ENCODE data around the gene PHKG2.

DNA sequence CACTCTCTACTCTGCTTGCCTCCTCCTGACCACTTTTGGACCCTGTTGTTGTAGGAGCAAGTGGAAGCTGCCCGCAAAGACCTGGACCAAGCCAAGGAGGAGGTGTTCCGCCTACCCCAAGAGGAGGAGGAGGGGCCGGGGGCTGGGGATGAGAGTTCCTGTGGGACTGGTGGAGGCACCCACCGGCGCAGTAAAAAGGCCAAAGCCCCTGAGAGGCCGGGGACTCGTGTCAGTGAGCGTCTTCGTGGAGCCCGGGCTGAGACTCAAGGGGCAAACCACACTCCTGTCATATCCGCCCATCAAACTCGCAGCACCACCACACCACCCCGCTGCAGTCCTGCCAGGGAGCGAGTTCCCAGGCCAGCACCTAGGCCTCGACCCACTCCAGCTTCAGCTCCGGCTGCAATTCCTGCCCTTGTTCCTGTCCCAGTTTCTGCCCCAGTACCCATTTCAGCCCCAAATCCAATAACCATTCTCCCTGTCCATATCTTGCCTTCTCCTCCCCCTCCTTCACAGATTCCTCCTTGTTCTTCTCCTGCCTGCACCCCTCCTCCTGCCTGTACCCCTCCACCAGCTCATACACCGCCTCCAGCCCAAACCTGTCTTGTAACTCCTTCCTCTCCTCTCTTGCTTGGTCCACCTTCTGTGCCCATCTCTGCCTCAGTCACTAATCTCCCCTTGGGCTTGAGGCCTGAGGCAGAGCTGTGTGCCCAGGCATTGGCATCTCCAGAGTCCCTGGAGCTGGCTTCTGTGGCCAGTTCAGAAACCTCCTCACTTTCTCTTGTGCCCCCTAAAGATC lies 11.0 kb upstream of the PHKG2 start:
- TF ChIP-seq TAF1 (IDR thresholded peaks at IDR 0.05; ENCODE audit: low read depth) (no peak), RAD21 (conservative IDR thresholded peaks at IDR 0.05) (no peak)
- TF ChIP-seq, protein P1, sequence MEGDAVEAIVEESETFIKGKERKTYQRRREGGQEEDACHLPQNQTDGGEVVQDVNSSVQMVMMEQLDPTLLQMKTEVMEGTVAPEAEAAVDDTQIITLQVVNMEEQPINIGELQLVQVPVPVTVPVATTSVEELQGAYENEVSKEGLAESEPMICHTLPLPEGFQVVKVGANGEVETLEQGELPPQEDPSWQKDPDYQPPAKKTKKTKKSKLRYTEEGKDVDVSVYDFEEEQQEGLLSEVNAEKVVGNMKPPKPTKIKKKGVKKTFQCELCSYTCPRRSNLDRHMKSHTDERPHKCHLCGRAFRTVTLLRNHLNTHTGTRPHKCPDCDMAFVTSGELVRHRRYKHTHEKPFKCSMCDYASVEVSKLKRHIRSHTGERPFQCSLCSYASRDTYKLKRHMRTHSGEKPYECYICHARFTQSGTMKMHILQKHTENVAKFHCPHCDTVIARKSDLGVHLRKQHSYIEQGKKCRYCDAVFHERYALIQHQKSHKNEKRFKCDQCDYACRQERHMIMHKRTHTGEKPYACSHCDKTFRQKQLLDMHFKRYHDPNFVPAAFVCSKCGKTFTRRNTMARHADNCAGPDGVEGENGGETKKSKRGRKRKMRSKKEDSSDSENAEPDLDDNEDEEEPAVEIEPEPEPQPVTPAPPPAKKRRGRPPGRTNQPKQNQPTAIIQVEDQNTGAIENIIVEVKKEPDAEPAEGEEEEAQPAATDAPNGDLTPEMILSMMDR (IDR thresholded peaks at IDR 0.05; ENCODE audit: poor library complexity, severe bottlenecking): no peak

Measured in neural cell (in vitro differentiated cells).